PC-3 (cell line): ENCODE measurements around the gene PRUNE1. TPM values are rescaled to one million over a fixed set of nuclear protein-coding genes. Genes with fewer than 3 reads are reported as not detected.

Experiments
- ATAC-seq: fragments of 200-7000 bp; cut with Tn5 transposase; 2 replicates; pipeline ENCODE4 v1.9.1; 2020; ENCODE audit warnings: mild to moderate bottlenecking, moderate library complexity
- BruUV-seq: library from RNA; stranded (reverse); fragments of 400-500 nt; replicated peaks from 2 replicates; lab custom pipeline; 2021; lab: Mats Ljungman, UMichigan
- CTCF ChIA-PET: fragments of 300-600 bp; sonication (Branson Sonifier 250); formaldehyde crosslinking; loops from one replicate; lab custom pipeline; 2022; ENCODE audit warnings: antibody characterized with exemption; lab: Charles Lee
- POLR2A ChIA-PET: fragments of 300-600 bp; sonication (Branson Sonifier 250); formaldehyde crosslinking; loops from one replicate; lab custom pipeline; 2022; ENCODE audit warnings: antibody characterized with exemption; ENCODE audit not compliant: unreplicated experiment; lab: Charles Lee
- DNase-seq: peaks from one replicate; pipeline ENCODE4 v3.0.0-alpha.2; 2015
- H2AFZ ChIP-seq: fragments of 300-600 bp; sonication (generic); 2 replicates; pipeline ENCODE4 v1.6.0; 2016; ENCODE audit warnings: antibody characterized with exemption, low read length
- H3F3A ChIP-seq: fragments of 300-600 bp; sonication (generic); one replicate; pipeline ENCODE4 v1.6.0; 2017; ENCODE audit warnings: antibody characterized with exemption, low read length, control low read depth, mild to moderate bottlenecking; ENCODE audit not compliant: unreplicated experiment
- H3K27ac ChIP-seq: fragments of 300-600 bp; sonication (generic); 2 replicates; pipeline ENCODE4 v1.5.1; 2016; ENCODE audit warnings: mild to moderate bottlenecking, low read length
- H3K27me3 ChIP-seq: fragments of 300-600 bp; sonication (generic); 2 replicates; pipeline ENCODE4 v1.6.1; 2016; ENCODE audit warnings: low read length, mixed read lengths
- H3K36me3 ChIP-seq: fragments of 300-600 bp; sonication (generic); 2 replicates; pipeline ENCODE4 v1.6.1; 2016; ENCODE audit warnings: low read depth, mixed run types, low read length, mixed read lengths
- H3K4me1 ChIP-seq: fragments of 300-600 bp; sonication (generic); 2 replicates; pipeline ENCODE4 v1.5.1; 2016; ENCODE audit warnings: low read length; ENCODE audit not compliant: insufficient read depth
- H3K4me2 ChIP-seq: fragments of 300-600 bp; sonication (generic); 2 replicates; pipeline ENCODE4 v1.6.0; 2016; ENCODE audit warnings: low read length
- H3K4me3 ChIP-seq: fragments of 300-600 bp; sonication (generic); 2 replicates; pipeline ENCODE4 v1.5.1; 2016; ENCODE audit warnings: mild to moderate bottlenecking, low read length, mixed read lengths
- H3K79me2 ChIP-seq: fragments of 300-600 bp; sonication (generic); 2 replicates; pipeline ENCODE4 v1.6.1; 2017; ENCODE audit warnings: low read length, mixed read lengths
- H3K9ac ChIP-seq: fragments of 300-600 bp; sonication (generic); 2 replicates; pipeline ENCODE4 v1.6.0; 2016; ENCODE audit warnings: mild to moderate bottlenecking, low read length
- H3K9me2 ChIP-seq: fragments of 300-600 bp; sonication (generic); replicated peaks from 2 replicates; pipeline ENCODE4 v1.6.1; 2016; ENCODE audit warnings: mixed run types, low read length, mixed read lengths
- H3K9me3 ChIP-seq: fragments of 300-600 bp; sonication (generic); 2 replicates; pipeline ENCODE4 v1.6.1; 2016; ENCODE audit warnings: low read length, mixed read lengths
- H4K20me1 ChIP-seq: fragments of 300-600 bp; sonication (generic); 2 replicates; pipeline ENCODE4 v1.6.1; 2016; ENCODE audit warnings: low read length, mixed read lengths
- CTCF ChIP-seq: fragments of 300-600 bp; sonication (generic); conservative IDR thresholded peaks from 2 replicates; pipeline ENCODE4 v1.5.1; 2017; ENCODE audit warnings: antibody characterized with exemption, low read depth, mild to moderate bottlenecking, low read length
- EZH2 ChIP-seq: fragments of 300-600 bp; sonication (generic); IDR thresholded peaks from one replicate; pipeline ENCODE4 v1.6.1; 2017; ENCODE audit warnings: antibody characterized with exemption, mild to moderate bottlenecking, low read length; ENCODE audit not compliant: unreplicated experiment
- EZH2phosphoT487 ChIP-seq: fragments of 300-600 bp; sonication (generic); IDR thresholded peaks from 2 replicates; pipeline ENCODE4 v1.6.1; 2018; ENCODE audit warnings: mild to moderate bottlenecking, antibody characterized with exemption, low read length, borderline replicate concordance
- intact Hi-C: fragments of 100-400 bp; cut with micrococcal nuclease; formaldehyde crosslinking; loops from 2 replicates; pipeline ENCODE4 v1.9.0; 2023
- total RNA-seq: library from RNA; depleted of rRNA; stranded (reverse); fragments of >200 nt; gene quantifications from 2 replicates; pipeline ENCODE4 v1.2.3, GENCODE V29; 2014

Gene PRUNE1
- total RNA-seq, 1 experiment from 2014 or later, result 20.3 TPM

- no peak overlapping the region for H3K4me2 ChIP-seq
- CTCF ChIA-PET, result no interaction called here
- H3K4me3 ChIP-seq, result no peak overlapping the region
- no peaks in the 10 kb centered on the region for H3K9me3 ChIP-seq
- H3K4me1 ChIP-seq, result peaks cover 21% of the 10 kb centered on the region
- intact Hi-C loops, result no loop called here
- no peaks in the 10 kb centered on the region for H3K27me3 ChIP-seq
- POLR2A ChIA-PET, result interaction anchor here (0.5 kb wide), 1 partner anchor 92 kb away, joined by 4 read pairs; the partner anchor contains the start of gene CERS2
- DNase-seq, result no peak
- no peak overlapping the region for H3K9ac ChIP-seq
- no peaks in the 10 kb centered on the region; the same call in 1 of the 2 replicates for H3K36me3 ChIP-seq
- peaks cover 43% of the 10 kb centered on the region for H3K79me2 ChIP-seq
- no peaks in the 10 kb centered on the region for H4K20me1 ChIP-seq
- H3K9me2 ChIP-seq, result no peaks in the 10 kb centered on the region
- H2AFZ ChIP-seq, result no peak overlapping the region
- no peak for ATAC-seq
- no TSS peak for BruUV-seq
- H3F3A ChIP-seq, result peaks cover 16% of the 10 kb centered on the region
- TF ChIP-seq CTCF (no peak), EZH2phosphoT487 (no peak), EZH2 (no peak)
- H3K27ac ChIP-seq, result no peak overlapping the region
Observed at GRCh38 chr1:151067185-151067584, 58.9 kb downstream of the PRUNE1 start.

GRCh38 chr1:151069103-151069486 lies 60.8 kb downstream of the PRUNE1 start:
- no peak overlapping the region for H2AFZ ChIP-seq
- H3F3A ChIP-seq, result peaks cover 16% of the 10 kb centered on the region
- ChIA-PET POLR2A (no interaction called here), CTCF (no interaction called here)
- no peak overlapping the region for H3K4me3 ChIP-seq
- H3K9me2 ChIP-seq, result no peaks in the 10 kb centered on the region
- H3K9ac ChIP-seq, result no peak overlapping the region
- no peak for TF ChIP-seq CTCF
- TF ChIP-seq EZH2phosphoT487, result no peak
- TF ChIP-seq EZH2, result no peak
- ATAC-seq (no peak), DNase-seq (no peak)
- H3K27me3 ChIP-seq, result no peaks in the 10 kb centered on the region
- intact Hi-C loops, result no loop called here
- H3K36me3 ChIP-seq, result no peaks in the 10 kb centered on the region; the same call in 1 of the 2 replicates
- H3K4me1 ChIP-seq, result peaks cover 14% of the 10 kb centered on the region
- H4K20me1 ChIP-seq, result no peaks in the 10 kb centered on the region
- H3K79me2 ChIP-seq, result peaks cover 27% of the 10 kb centered on the region
- H3K9me3 ChIP-seq, result no peaks in the 10 kb centered on the region
- no TSS peak for BruUV-seq
- peak overlapping the region; percentile 86 for H3K27ac ChIP-seq
- H3K4me2 ChIP-seq, result no peak overlapping the region

- Histone ChIP-seq H3K9me2 (no peaks in the 10 kb centered on the region), H3K27ac (peak within 1 kb of the TSS; percentile 86), H3K36me3 (no peaks in the 10 kb centered on the region), H3K9ac (peak within 1 kb of the TSS; percentile 94), H3K9me3 (no peaks in the 10 kb centered on the region), H3K4me3 (peak within 1 kb of the TSS; percentile 88), H4K20me1 (no peaks in the 10 kb centered on the region), H3K27me3 (no peaks in the 10 kb centered on the region), H2AFZ (peak within 1 kb of the TSS; percentile 99), H3K4me1 (peaks cover 14% of the 10 kb centered on the region), H3K79me2 (peaks cover 12% of the 10 kb centered on the region), H3K4me2 (peak within 1 kb of the TSS; percentile 95), H3F3A (peaks cover 16% of the 10 kb centered on the region)
- POLR2A ChIA-PET, result interaction anchor here (0.5 to 1.0 kb wide), 2 partner anchors 64 to 119 kb away, joined by 3 to 4 read pairs; partner anchors contain the start of genes MINDY1 and VPS72
- intact Hi-C loops, result loop anchor here (1.0 kb wide), 1 partner anchor 10 kb away; the partner anchor contains the start of gene MLLT11
- BruUV-seq, result TSS peak; percentile 80
- ATAC-seq (peak; percentile 93), DNase-seq (peak; percentile 91)
- CTCF ChIA-PET, result interaction anchor here (1.0 kb wide), 3 partner anchors 13 to 29 kb away, joined by 3 to 5 read pairs (median 5); no protein-coding TSS in a partner anchor
- no peak for TF ChIP-seq EZH2phosphoT487
- peak; percentile 85 for TF ChIP-seq CTCF
- TF ChIP-seq EZH2, result no peak
Observed at GRCh38 chr1:151070474-151071276, 62.4 kb downstream of the PRUNE1 start, which contains the start of gene GABPB2. GABPB2 (plus strand) TSS chr1:151070761; CDS start chr1:151088190, 17,429 bp downstream.
